NCI-H524 treated with DMSO at 0.1 percent for 48 hours (cell line): ENCODE measurements around the gene DBF4.
"Not testable (repeated sequence)": the region's sequence is repeated elsewhere in the genome, so short reads cannot be mapped to it uniquely, and the experiment has no call there.

Source experiments
- DNase-seq: peaks from one replicate; lab custom pipeline; 2025; lab: John Stamatoyannopoulos, UW

DBF4 gene

GRCh38 chr7:87876040-87876868 lies at the start of gene DBF4, which contains the start of gene SLC25A40:
DBF4 (plus strand) TSS chr7:87876493; CDS start chr7:87876733, 240 bp downstream.
SLC25A40 (minus strand) TSS chr7:87876360; CDS start chr7:87858727, 17,633 bp downstream.
- DNase-seq = peak; percentile 89

- DNase-seq = not testable (repeated sequence)
These were observed 47.9 kb upstream of the DBF4 start for GRCh38 chr7:87828383-87828782.

GRCh38 chr7:87831097-87831496 lies 45.2 kb upstream of the DBF4 start:
- no peak for DNase-seq

GRCh38 chr7:87833130-87833529 lies 43.2 kb upstream of the DBF4 start:
- no peak for DNase-seq

- no peak for DNase-seq
These were observed 38.7 kb upstream of the DBF4 start for GRCh38 chr7:87837597-87837996.

GRCh38 chr7:87850836-87851593 lies 25.3 kb upstream of the DBF4 start:
- no peak for DNase-seq

- no peak for DNase-seq
These were observed 24.0 kb upstream of the DBF4 start for GRCh38 chr7:87852306-87852705.

GRCh38 chr7:87853237-87853864 lies 22.9 kb upstream of the DBF4 start:
- no peak for DNase-seq

- DNase-seq = no peak
These were observed 17.7 kb upstream of the DBF4 start for GRCh38 chr7:87858417-87859100.

- DNase-seq = no peak
These were observed 10.2 kb upstream of the DBF4 start for GRCh38 chr7:87866089-87866488.

GRCh38 chr7:87866533-87866932 lies 9.8 kb upstream of the DBF4 start:
- not testable (repeated sequence) for DNase-seq

- no peak for DNase-seq
These were observed 5.8 kb upstream of the DBF4 start for GRCh38 chr7:87870471-87870870.

GRCh38 chr7:87872346-87872745 lies 3.9 kb upstream of the DBF4 start:
- DNase-seq = no peak

- DNase-seq = not testable (repeated sequence)
These were observed 3.0 kb upstream of the DBF4 start for GRCh38 chr7:87873328-87873727.

GRCh38 chr7:87874066-87874465 lies 2.2 kb upstream of the DBF4 start:
- DNase-seq = no peak

GRCh38 chr7:87875151-87876039 lies 898 bp upstream of the DBF4 start:
- no peak for DNase-seq

- no peak for DNase-seq
These were observed 559 bp downstream of the DBF4 start for GRCh38 chr7:87876869-87877234.

GRCh38 chr7:87877366-87878040 lies 1.2 kb downstream of the DBF4 start:
- no peak for DNase-seq

GRCh38 chr7:87878208-87878735 lies 2.0 kb downstream of the DBF4 start:
- no peak for DNase-seq
